Measurements from ENCODE around the gene TTC13. TPM values are rescaled to one million over a fixed set of nuclear protein-coding genes. Genes with fewer than 3 reads are reported as not detected.

The TTC13 gene
- total and polyA plus RNA-seq, 3 donors from 2014 or later = 7.5 to 18.5 (median 10.2) TPM

DNA sequence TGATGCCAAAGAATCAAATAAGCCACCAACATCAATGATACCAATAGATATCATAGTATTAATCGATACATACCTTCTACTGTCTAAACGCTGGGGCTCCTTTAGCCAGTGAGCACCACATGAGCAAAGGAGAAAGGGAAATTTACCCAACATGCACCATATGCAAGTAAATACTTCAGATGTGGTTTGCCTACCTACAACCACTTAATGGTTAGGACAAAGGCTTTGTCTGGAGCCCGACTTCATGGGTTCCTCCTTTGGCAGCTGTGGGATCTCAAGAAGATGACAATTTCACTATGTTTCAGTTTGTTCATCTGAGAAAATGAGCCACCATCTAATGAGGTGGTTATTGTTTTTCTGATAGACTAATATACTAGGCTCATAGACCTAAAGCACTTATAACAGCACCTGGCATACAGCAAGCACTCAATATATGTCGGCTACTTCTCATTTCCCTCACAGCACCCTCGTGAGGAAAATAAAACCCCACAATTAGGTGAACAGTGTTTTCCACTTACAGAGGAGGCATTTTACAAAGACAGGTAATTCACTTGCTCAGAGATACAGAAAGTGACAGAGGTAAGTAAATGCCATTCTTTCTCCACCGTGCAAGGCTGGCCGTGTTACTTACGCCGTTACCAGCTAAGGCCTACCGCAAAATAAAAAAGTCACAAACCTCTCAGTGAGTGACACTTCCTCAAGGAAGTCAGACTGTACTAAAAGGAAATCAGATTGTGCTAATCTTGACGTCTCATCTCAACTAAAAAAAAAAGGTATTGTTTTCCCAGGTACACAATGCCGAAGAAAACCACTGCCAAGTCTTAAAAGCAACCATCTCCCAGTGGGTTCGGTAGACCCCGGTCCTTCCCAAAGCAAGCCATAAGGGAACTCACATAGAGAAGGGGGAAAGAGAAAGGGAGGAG lies 1.6 kb downstream of the TTC13 start:
- intact Hi-C loops (cut with DNase I; ENCODE audit: low total_unique reads) = no loop called here
- Histone ChIP-seq H3K4me3 (no peak overlapping the region), H3K27ac (no peak overlapping the region), H3K9me3 (no peaks in the 10 kb centered on the region), H3K27me3 (no peaks in the 10 kb centered on the region), H3K4me1 (peaks cover 13% of the 10 kb centered on the region), H3K36me3 (ENCODE audit: low read depth, missing control alignments) (no peaks in the 10 kb centered on the region)
- TF ChIP-seq, protein P1, sequence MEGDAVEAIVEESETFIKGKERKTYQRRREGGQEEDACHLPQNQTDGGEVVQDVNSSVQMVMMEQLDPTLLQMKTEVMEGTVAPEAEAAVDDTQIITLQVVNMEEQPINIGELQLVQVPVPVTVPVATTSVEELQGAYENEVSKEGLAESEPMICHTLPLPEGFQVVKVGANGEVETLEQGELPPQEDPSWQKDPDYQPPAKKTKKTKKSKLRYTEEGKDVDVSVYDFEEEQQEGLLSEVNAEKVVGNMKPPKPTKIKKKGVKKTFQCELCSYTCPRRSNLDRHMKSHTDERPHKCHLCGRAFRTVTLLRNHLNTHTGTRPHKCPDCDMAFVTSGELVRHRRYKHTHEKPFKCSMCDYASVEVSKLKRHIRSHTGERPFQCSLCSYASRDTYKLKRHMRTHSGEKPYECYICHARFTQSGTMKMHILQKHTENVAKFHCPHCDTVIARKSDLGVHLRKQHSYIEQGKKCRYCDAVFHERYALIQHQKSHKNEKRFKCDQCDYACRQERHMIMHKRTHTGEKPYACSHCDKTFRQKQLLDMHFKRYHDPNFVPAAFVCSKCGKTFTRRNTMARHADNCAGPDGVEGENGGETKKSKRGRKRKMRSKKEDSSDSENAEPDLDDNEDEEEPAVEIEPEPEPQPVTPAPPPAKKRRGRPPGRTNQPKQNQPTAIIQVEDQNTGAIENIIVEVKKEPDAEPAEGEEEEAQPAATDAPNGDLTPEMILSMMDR (IDR thresholded peaks at IDR 0.05) = no peak
- no peak for TF ChIP-seq POLR2A (IDR thresholded peaks at IDR 0.05)
- DNase-seq = no peak
- 50 to 53% methylated on average over 14 of the region's 14 CpGs for WGBS, 2 donors

DNA sequence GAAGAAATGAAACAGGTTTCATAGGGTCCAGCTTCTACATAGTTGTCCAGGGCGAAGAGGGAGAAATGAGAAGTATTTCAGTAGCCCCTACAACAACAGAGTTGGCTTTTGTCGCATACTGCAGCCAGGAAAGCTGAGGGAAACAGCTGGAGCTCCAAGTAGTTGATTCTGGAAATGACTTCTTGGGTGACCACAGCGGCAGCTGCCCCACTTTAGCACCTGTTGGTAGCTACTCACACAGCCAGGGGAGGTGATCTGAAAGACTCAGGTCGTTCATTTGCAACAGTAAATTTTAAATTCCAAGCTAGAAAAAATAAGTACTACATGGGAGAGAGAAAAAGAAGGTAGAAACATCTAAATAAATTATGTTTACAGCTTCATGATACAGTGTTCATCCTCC lies 2.3 kb downstream of the TTC13 start:
- no peak for DNase-seq
- Histone ChIP-seq H3K36me3 (ENCODE audit: low read depth, missing control alignments) (no peaks in the 10 kb centered on the region), H3K27ac (no peak overlapping the region), H3K4me1 (peaks cover 13% of the 10 kb centered on the region), H3K27me3 (no peaks in the 10 kb centered on the region), H3K9me3 (no peaks in the 10 kb centered on the region), H3K4me3 (no peak overlapping the region)
- TF ChIP-seq, protein P1 (IDR thresholded peaks at IDR 0.05) = no peak
- no peak for TF ChIP-seq POLR2A (IDR thresholded peaks at IDR 0.05)
- 79 to 87% methylated on average over 4 of the region's 4 CpGs for WGBS, 2 donors
- intact Hi-C loops (cut with DNase I; ENCODE audit: low total_unique reads) = no loop called here

DNA sequence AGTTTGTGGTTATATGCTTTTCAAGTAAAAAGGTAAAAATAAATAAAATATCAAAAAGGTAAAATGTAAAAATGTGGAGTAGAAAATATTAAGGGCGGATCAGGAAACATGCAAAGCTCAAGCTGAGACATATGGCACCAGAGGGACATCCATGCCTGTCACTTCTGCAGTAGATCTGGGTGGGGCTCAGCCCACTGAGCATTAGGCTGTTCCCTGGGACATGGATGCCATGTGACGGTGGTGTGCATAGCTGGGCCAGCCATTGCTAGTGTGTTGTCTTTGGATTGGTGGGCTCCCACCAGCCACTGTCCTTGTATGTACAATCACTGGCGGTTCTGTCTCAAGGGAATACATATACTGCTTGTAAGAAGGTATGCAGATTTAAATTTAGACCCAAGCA lies 3.0 kb downstream of the TTC13 start:
- H3K27ac ChIP-seq = no peak overlapping the region
- 84 to 90% methylated on average over 2 to 3 of the region's 3 CpGs for WGBS, 2 donors
- peaks cover 13% of the 10 kb centered on the region for H3K4me1 ChIP-seq
- H3K4me3 ChIP-seq = no peak overlapping the region
- no peaks in the 10 kb centered on the region for H3K27me3 ChIP-seq
- no peaks in the 10 kb centered on the region for H3K9me3 ChIP-seq
- H3K36me3 ChIP-seq (ENCODE audit: low read depth, missing control alignments) = no peaks in the 10 kb centered on the region
- DNase-seq = no peak
- intact Hi-C loops (cut with DNase I; ENCODE audit: low total_unique reads) = no loop called here
- TF ChIP-seq POLR2A (IDR thresholded peaks at IDR 0.05) = no peak
- TF ChIP-seq, protein P1 (IDR thresholded peaks at IDR 0.05) = no peak

DNA sequence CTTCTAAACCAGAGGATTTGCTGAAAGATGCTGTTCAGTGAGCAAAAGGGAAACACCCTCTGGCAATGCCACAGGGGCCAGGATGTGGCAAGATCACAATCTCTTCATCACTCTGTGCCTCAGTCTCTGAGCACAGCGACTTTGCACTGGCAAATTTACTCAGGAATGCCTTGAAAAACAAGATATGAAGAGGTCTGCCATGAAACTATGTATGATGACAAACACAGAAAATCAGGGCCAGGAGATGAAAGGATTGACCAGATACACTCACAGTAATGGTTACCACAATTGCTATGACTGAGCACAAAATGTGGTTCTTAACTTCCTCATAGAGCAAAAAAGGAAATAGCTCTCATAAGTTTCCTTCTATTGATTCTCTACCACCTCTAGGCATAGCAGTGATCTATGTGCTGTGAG lies 5.8 kb downstream of the TTC13 start:
- Histone ChIP-seq H3K9me3 (no peaks in the 10 kb centered on the region), H3K4me3 (no peak overlapping the region), H3K27me3 (no peaks in the 10 kb centered on the region), H3K27ac (no peak overlapping the region), H3K4me1 (peaks cover 4% of the 10 kb centered on the region), H3K36me3 (ENCODE audit: low read depth, missing control alignments) (no peaks in the 10 kb centered on the region)
- TF ChIP-seq POLR2A (IDR thresholded peaks at IDR 0.05) = no peak
- TF ChIP-seq, protein P1 (IDR thresholded peaks at IDR 0.05) = no peak
- no peak for DNase-seq
- 75 to 90% methylated on average over 1 of the region's 1 CpG for WGBS, 2 donors
- intact Hi-C loops (cut with DNase I; ENCODE audit: low total_unique reads) = no loop called here

DNA sequence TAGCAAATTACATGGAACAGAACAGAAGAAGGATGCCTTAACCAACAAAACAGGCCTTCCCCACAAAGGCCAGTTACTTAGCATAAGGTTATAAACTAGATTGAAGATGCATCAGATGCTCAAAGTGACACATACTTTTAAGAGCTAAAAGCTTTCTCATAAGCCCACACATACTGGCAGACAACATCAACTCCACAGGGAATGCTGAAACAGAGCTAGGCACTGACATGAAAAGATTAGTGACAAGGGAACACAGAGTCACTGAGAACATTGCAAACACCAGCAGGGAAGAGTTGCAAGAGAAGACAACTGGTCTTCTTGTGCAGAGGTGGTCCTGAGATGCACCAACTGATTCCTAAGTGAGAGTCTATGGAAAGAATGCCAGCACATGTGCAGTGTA lies 6.9 kb downstream of the TTC13 start:
- Histone ChIP-seq H3K9me3 (no peaks in the 10 kb centered on the region), H3K27me3 (no peaks in the 10 kb centered on the region), H3K36me3 (ENCODE audit: low read depth, missing control alignments) (no peaks in the 10 kb centered on the region), H3K4me1 (no peaks in the 10 kb centered on the region), H3K27ac (no peak overlapping the region), H3K4me3 (no peak overlapping the region)
- no peak for TF ChIP-seq POLR2A (IDR thresholded peaks at IDR 0.05)
- TF ChIP-seq, protein P1 (IDR thresholded peaks at IDR 0.05) = no peak
- no peak for DNase-seq
- intact Hi-C loops (cut with DNase I; ENCODE audit: low total_unique reads) = no loop called here

Measured in testis (tissue), 3 donors.